Ammon's horn (tissue), 1 donor: ENCODE results near the gene EIF3F.

ENCODE experiments used
- DNase-seq: peaks from one replicate; pipeline ENCODE4 v3.0.0-alpha.2; 2016; ENCODE audit warnings: low spot score

EIF3F gene, protein sequence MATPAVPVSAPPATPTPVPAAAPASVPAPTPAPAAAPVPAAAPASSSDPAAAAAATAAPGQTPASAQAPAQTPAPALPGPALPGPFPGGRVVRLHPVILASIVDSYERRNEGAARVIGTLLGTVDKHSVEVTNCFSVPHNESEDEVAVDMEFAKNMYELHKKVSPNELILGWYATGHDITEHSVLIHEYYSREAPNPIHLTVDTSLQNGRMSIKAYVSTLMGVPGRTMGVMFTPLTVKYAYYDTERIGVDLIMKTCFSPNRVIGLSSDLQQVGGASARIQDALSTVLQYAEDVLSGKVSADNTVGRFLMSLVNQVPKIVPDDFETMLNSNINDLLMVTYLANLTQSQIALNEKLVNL

DNA sequence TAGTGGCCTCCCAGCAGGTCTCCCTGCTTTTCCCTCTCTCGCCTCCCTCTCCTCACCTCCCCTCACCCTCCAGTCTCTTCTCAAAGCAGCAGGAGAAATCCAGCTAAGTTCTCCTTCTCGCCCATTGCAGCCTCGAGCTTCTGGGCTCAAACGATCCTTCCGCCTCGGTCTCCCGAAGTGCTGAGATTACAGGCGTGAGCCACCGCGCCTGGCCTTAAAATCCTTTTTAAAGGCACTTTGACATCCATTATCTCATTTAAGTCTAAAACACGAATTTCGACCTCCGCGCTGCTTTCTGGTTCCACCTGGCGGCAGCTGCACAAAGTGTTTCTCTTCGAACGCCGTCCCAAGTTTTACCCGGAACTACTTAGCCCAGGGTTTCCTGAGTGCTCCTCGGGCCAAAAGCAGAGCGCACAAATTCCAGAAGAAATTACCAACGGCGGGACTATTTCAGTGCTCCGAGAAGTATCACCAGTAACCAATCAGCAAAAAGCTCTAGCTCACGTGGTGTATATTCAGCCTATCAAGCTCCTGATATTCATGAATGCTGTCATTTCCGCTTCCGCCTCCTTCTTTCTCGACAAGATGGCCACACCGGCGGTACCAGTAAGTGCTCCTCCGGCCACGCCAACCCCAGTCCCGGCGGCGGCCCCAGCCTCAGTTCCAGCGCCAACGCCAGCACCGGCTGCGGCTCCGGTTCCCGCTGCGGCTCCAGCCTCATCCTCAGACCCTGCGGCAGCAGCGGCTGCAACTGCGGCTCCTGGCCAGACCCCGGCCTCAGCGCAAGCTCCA lies at the start of gene EIF3F:
EIF3F (plus strand) TSS at position 570 of the 792 bp plus-strand sequence; CDS start at position 586, 16 bp downstream.
- peak; percentile 97 for DNase-seq

DNA sequence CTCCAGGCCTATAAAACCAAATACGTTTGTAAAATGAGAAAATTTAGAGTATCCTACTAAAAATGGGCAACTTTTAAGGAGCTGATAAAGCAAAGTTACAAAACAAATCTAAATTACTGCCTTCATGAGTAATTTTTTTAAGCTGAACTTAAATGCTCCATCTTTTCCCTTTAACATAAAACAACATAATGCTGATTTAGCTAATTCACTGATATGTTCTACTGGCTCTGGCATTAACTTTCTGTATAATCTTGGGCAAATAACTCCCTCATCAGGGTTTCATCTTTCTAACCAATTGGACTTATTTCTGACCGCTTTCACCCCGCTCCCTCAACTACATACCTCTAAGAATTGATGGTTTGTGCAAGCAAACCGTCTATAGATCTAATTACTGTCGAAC lies 46.0 kb upstream of the EIF3F start:
- no peak for DNase-seq

DNA sequence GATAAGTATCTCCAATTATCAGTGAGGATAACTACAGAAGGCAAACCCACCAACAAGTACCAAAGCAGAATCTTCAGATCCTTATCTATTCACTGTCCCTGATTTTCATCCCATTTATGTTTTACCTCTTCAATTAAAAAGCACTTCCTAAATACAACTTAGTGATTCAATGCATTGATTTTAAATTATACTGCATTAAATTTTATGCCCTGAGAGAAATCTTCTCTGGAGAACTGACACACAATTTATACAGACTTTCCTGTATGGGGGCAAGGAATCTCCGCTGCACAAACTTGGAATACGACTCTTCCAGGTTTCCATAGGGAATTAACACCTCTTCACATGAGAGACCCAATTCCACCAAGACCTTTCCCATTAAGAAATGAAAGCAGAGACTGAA lies 45.5 kb upstream of the EIF3F start, which contains the start of gene OR10A3:
OR10A3 (minus strand) TSS at position 101 of the 400 bp plus-strand sequence. CDS start 2,188 bp downstream, outside the sequence.
- no peak for DNase-seq

DNA sequence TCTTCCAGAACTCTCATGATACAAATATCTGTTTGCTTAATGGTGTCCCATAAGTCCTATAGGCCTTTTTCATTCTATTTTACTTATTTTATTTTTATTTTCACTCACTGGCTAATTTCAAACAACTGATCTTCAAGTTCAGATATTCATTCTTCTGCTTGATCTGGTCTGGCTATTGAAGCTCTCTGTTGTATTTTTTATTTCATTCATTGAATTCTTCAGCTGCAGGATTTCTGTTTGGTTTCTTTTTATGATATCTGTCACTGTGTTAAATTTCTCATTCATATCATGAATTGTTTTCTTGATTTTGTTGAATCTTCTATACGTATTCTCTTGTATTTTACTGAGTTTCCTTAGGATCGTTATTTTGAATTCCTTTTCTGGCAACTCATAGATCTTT lies 43.0 kb upstream of the EIF3F start:
- no peak for DNase-seq

DNA sequence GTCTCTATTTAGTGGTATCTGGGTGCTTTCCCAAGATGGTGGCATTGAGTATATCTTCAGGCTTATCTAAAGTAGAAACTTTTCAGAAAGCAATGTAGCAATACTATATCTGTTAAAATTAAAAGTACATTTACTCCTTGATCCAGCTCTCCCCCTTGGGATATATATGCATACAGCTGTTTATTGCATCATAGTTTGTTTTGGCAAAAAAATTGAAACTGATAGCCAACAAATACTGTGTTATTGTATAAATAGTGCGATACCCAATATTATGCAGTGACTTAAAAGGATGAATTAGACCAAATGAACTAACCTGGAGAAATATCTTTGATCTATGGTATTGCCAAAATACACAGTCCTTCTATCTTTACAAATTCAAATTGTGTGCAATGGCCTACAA lies 37.2 kb upstream of the EIF3F start:
- DNase-seq: no peak

DNA sequence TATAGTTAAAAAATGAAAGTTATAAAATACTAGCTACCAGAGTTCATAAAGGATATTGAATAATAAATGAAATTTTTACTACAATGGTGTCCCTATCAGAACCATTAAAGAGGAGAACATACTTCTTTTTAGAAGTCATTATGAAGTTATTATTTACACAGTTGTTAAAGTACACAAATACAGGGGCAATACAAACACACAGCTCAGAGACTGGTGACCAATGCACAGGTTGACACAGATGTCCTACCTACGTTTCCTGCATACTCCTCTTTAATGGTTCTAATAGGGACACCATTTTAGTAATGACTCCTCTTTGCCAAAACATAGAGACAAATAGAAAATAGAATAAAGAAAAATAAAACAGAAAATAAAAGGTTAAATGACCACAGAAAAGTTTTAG lies 31.9 kb upstream of the EIF3F start:
- DNase-seq: no peak

DNA sequence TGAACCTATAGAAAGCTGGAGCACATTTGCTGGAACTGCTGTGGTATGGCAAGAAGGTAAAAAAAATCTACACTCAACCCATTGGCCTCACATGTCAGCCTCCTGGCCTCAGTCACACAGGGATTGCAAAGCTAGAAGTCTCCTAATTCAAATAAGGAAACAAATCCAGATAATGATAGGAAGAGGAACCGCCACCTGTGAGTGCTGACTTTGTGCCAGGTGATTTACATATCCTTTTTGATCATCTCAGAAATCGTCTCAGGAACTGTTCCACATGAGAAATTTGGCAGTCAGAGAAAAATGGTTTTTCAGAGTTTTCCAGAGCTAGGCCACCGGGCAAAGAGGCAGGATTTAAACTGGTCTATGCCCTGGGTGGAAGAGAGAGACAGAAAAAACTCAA lies 22.9 kb upstream of the EIF3F start:
- DNase-seq: no peak

DNA sequence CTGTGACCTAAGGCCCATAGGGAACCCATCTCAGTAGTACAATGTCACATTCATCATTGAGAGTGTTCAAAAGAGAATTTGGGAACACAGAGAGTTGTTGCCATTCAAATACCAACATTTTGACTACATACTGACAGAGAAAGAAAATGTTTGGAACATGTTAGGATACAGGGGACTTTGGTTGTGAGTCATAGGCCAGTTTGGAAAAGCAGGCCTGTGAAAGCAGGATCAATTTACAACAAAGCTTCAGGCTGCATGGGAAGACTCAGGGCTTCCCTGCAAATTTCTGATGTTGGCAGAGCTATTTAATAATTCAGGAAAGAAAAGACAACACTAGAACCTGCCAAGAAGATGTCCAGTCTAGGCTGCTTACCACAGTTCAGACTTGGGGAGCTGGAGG lies 22.3 kb upstream of the EIF3F start:
- DNase-seq: no peak

DNA sequence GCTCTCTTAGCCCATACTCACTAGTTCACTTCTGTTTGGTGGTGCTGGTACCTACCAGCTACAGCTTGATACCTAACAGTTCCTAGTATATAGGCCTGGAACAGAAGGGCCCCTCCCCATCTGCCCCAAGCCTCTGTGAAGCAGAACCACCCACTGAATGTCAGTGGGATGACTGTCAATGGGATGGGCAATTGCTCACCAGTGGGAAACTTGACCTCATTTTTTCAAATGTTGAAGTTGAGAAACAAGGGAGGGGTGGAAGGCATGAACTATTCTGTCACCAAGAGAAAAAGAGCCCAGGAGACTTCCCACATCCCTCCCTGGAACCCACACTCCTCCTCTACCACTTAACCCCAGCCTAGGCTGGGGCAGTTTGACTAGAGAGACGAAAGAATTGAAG lies 21.8 kb upstream of the EIF3F start, which contains the start of gene NLRP10:
NLRP10 (minus strand) TSS at position 62 of the 400 bp plus-strand sequence. CDS start 1,952 bp downstream, outside the sequence.
- no peak for DNase-seq

DNA sequence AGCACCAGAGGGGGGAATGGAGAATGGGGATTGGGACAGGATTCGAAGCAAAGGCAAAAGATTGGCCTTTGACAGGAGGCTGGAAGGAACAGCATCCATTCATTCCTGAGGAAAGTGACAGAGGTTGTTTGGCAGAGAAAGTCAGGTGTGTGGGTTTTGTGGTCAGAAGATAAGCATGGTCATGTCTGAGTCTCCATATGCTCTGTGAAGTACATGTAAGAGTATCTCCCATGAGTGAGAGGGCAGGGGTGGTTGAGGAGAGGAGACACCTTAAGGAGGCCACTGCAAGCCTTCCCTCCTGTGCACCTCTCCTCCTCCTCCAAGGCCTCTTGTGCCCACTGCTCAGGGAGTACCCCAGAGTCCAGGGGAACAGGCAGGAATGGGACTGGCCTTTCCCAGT lies 20.0 kb upstream of the EIF3F start:
- no peak for DNase-seq

DNA sequence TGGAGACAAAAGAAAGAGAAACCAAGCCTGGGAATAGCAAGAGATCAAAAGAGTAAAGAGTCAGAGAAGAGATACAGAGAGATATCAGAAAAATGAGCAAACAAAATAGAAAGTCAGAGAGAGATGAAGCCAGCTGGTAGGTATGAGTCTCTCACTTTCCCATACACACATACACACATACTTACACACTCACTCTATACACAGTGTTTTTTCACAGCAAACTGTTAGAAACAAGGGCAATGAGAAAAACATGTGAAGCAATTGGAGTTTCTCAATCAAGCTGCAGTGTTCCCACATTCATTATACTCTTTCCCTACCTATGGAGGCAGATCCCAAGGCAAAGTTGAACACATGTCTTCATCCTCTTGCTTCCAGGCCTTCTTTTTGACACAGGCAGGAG lies 19.3 kb upstream of the EIF3F start:
- DNase-seq: no peak

DNA sequence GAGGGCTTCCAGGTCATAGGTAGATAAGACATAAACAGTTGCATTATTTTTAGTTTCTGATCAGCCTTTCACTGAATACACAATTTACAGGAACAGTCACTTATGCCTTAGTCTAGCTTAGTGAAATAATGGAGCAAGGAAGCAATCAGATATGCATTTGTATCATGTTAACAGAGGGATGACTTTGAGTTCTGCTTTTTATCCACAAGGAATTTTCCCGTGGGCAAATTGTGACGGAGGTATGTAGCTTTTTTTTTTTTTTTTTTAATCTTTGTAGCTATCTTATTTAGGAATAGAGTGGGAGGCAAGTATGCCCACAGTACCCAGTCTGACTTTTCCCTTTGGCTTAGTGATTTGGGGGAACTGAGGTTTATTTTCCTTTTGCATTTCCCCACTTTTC lies 18.5 kb upstream of the EIF3F start:
- DNase-seq: no peak

DNA sequence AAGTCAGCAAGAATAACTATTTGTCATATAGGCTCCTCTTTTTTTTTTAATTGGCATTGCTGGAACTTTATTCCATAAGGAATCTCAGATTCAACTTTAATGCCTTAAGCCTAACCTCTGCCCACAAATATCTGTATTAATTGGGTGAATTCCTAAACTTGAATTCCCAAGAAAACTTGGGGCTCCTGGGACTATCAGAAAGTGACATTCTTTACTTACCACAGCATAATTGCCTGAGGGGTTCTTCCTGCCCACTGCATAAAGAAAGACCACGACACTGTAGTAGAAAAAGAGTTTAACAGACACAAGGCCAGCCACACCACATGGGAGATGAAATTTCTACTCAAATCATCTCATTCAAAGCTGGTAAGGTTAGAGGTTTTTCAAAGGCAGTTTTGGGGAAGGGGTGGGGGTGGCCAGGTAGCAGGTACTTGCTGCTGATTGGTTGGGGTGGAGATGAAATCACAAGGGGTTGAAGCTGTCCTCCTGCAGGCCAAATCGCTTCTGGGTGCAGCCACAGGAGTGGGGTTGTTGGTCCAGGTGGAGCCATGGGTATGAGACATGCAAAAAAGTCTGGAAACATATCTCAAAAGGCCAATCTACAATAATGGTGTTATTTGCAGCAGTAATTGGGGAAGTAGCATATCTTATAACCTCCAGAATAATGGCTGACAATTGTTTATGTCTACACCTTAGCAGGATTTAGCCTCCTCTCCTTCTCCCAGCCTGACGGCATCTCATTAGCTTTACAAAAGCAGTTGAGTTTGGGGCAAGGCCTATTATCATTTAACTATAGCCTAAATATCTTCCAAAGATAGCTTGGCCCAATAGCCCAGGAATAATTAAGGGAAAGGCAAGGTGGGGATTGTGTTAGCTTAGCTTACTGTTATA lies 17.1 kb upstream of the EIF3F start:
- DNase-seq: no peak

DNA sequence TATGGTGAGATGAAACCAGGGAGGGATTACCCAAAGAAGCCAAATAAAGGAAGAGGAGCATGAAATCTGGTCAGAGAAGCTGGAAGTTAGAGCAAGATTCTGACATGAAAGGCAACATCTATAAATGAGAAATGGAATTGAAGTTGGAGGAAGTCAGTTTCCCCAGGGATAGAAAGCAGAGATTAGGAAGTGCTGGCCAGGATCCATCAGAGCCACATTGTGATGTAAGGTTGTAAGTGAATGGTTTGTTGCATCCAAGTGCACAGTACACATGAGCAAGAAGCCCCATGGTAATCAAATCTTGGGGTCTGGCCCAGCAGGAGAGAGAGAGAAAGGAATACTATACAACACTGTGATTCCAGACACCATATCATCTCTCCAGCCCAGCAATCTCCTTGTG lies 15.3 kb upstream of the EIF3F start:
- no peak for DNase-seq

DNA sequence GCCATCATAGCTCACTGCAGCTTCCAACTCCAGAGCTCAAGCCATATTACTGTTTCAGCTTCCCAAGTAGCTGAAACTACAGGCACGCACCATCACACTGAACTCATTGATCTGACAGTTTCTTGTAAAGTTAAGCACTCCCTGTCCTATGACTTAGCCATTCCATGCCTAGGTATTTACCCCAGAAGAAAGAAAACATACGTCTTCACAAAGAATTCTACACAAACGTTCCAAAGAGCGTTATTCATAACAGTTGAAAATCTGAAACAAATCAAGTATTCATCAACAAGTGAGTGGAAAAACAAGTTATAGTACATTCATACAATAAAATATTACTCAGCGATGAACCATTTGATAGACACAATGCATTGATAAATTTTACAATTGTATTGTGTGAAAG lies 14.1 kb upstream of the EIF3F start:
- DNase-seq: no peak

DNA sequence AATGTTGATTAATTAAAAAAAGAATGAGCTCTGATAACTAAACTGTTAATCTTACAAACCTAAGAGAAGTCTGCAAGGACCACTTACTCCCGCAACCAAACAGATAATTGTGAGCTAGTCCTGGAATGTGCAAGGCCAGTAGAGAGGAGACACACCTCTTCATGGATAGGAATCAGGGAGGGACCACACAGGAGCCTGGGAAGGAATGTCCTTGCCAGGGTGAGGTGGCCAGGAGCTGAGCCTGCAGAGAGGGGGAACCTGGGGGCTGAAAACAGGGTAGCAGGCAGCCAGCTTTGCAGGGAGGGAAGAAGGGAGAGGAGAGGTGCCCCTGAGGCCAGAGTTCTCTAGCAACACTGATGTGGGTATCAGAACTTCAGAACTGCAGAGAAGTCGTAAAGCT lies 12.5 kb upstream of the EIF3F start:
- DNase-seq: no peak

DNA sequence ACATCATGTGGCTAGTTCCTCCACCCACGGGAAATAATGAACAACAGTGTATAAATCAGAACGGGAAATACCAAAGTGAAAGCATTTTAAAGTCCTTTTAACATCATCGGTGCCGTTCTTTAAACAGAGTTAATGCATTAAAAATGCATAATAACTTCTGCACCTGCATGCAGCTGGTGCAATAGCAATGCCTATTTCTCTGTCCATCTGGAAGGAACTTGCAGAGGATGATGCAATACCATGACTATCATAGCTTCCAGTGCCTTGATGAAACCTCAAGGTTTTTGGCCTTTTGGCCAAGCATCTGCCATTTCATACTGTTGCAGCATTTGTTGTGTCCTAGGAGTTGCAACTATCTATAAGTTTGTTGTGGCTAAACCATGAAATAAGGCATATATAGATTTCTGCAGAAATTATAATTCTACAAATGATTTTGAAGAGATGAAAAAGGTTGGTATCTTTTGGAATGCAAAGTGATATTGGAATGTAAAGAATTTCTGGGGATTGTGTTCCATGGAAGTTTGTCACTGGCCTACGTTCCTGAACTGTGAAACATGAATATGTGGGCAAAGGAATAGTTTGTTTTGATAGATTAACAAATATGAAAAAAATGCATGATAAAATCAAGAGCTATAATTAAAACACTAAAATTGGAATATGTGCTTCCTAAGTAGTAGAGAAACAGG lies 9.8 kb upstream of the EIF3F start:
- DNase-seq: no peak

DNA sequence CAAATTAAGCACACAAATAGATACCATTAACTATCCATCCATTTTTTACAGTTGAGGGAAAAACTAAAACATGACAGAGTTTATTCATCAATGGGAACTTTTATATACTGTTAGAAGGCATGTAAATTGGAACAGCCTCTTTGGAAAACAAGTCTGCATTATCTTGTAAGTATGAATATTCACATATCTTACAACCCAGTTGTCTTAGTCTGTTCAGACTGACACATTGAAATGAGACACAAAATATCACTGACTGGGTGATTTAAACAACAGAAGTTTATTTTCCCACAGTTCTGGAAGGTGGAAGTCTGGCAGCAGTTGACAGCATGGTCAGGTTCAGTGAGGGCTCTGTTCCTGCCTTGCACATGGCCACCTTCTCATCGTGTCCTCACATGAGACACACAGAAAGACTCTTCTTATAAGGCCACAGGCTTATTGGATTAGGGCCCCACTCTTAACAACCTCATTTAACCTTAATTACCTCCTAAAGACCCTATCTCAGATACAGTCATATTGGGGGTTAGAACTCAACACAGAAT lies 5.4 kb upstream of the EIF3F start:
- no peak for DNase-seq

DNA sequence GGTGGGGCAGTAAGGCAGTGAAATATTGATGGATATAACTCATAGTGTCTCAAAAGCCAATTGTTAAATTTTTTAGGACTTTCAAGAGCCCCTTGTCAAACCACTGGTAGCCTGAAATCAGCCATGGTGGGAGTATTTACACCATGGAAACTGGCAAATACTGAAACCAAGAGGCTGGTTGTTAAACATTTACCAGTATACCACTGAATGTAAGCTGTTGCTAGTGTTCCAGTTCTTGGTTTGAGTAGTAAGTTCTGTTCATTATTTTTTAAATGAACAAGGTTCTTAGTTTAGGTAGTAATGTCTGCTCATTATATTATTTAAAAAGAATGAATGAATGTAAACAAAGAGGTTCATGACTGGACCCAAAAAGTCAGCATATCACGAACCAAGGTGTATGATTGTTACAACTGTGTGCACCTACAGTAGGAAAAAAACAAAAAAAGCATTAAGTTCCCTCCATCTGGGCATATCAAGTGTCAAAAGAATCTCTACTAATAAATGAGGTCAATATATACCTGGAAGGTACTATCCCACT lies 4.5 kb upstream of the EIF3F start:
- no peak for DNase-seq

DNA sequence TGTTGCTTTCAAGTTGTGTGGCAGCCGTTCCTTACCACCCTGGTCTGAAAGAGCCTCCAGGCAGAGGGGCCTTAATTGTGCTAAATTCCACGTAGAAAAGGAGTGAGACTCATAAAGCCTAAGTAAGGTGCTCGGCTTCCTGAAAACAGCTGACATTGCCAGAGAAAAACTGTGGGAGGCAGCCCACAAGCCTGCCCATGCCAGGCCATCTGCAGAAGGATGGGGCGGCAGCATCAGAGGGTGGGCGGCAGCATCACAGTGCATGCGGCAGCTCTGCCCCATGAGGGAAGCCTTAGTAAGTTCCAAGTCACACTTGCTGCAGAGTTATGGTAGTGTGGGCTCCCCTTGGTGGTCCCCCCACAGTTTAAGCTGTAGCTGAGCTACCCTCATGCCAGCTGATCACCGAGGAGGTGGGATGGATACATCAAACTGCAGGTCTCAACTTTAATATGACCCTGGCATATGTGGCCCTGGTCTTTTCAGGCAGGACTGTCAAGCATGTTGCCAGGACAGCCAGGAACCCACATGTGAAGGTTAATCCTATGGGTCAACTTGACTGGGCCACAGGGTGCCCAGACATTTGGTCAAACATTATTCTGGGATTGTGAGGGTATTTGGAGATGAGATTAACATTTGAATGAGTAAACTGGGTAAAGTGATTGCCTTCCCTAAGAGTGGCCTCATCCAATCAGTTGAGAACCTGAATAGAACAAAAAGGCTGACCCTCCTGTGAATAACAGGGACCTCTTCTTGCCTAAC lies 3.1 kb upstream of the EIF3F start:
- DNase-seq: peak; percentile 50
